CD4-positive, alpha-beta T cell treated with Interleukin-17A for 1 hour (primary cell): ENCODE data around the gene TTC5.
"Not testable (repeated sequence)": the region's sequence is repeated elsewhere in the genome, so short reads cannot be mapped to it uniquely, and the experiment has no call there.

Experiments
- DNase-seq: peaks from one replicate; pipeline ENCODE4 v3.0.0-alpha.2; 2020

The TTC5 gene

DNA sequence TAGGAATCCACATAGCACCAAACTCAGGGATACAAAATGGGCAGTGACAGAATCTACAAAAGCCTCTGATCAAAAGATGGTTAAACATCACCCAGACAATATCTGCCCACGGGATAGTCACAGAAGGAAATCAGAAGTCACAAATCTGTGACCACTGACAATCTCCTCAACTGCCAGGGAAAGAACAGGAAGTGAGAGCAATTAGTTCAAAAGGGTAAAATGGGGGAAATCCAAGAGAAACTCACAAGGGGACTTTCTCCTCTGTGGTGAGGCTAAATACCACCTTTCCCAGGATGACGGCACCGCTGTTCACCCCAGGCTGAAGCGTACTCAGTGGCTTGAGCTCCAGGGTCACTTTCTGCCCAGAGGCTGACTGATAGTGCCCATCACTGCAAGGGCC, 10.7 kb downstream of the TTC5 start:
- peak; percentile 6 for DNase-seq

DNA sequence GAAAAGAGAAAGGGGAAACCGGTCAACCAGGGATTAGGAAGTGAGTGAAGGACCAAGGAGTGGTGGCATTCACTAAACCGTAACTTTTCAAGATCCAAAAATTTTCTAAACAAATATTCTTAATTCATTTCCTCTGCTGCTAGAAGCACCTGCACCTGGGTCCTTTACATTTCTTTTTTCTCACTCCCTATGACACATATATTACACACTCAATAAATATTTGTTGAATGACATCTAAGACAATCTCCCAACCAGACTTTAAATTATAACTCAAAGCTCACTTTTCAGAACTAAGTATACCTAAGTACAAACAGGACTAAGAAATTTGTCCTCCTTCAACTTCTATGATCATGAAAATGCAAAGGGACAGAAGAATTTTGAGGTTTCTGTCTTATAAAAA, 11.1 kb downstream of the TTC5 start:
- no peak for DNase-seq

- not testable (repeated sequence) for DNase-seq
Observed at GRCh38 chr14:20281998-20282397, 23.8 kb downstream of the TTC5 start.

- DNase-seq = not testable (repeated sequence)
Observed at GRCh38 chr14:20280265-20280664, 25.5 kb downstream of the TTC5 start.

DNA sequence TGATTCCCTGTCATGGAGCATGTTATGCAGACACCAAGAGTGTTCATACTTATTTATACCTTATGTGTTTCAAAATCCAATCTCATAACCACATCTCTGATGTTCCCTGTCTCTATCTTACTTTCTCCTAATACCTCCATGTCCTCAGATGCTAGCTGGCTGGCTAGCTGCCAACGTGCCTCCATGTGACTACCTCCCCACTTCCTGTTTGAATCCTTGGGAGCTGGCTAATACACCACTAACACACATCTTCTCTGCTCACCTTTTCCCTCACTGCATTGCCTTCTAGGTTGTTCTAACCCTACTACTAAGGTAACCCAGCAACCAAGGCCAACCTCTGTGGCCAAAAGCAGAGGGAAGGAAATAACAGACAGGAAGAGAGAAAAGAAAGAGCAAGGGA, 27.3 kb downstream of the TTC5 start:
- peak; percentile 48 for DNase-seq

DNA sequence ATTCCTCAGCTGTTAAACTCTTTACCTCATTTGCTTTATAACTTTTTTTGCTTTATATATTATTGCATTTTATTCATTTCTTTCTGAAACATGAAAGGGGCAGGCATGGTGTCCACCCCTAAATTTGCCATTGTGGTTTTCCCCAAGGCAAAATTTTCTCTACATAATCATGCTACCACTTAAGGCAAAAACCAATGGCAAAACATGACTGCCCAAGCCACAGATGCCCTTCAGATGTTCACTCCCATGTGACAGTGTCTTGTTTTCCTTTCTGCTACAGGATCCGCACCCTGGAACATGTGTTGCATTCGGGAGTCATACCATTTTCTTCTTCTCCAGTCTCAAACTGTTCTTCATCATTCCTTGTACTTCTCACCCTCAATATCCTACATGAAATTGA, 28.3 kb downstream of the TTC5 start:
- no peak for DNase-seq

DNA sequence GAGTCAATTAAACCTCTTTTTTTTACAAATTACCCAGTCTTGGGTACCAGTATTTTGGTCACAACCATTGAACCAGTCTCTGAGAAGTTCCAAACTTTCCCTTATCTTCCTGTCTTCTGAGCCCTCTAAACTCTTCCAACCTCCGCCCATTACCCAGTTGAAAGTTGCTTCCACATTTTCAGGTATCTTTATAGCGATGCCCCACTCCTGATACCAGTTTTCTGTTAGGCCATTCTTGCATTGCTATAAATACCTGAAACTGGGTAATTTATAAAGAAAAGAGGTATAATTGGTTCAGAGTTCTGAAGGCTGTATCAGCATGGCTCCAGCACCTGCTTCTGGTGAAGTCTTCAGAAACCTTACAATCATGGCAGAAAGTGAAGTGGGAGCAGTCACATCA, 31.7 kb downstream of the TTC5 start:
- DNase-seq = no peak

DNA sequence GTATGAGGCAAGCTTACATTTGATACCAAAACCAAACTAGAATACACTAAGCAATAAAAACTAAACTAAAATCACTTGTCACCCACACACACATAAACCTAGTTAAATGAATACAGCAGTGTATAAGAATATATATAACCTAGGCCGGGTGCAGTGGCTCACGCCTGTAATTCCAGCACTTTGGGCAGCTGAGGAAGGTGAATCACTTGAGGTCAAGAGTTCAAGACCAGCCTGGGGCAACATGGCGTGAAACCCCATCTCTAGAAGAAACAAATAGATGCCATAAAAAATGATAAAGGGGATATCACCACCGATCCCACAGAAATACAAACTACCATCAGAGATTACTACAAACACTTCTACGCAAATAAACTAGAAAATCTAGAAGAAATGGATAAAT, 41.4 kb downstream of the TTC5 start:
- DNase-seq = not testable (repeated sequence)

DNA sequence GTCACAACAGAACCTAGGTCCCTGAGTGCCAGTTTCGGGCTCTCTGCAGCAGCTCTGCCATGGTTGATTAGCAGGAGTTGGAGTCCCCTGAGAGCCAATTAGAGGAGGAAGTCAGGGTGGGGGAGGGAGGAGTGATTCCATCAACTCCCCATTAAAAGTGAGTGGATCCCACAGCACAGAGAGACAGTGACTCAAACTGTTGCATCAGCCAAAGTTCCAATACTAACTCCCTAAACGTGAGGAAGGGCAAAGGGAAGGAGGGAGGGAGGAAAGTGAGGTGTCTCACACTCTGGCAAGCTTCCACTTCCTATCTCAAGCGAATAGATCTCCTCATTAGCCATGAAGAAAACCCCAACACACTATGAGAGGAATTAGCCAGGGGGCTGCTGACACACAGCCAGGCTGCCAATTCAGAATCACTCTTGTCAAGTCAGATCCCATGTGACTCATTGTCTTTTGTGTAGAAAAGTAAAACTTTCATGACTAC, 43.1 kb downstream of the TTC5 start:
- no peak for DNase-seq

GRCh38 chr14:20247646-20248246, 58.0 kb downstream of the TTC5 start:
- peak; percentile 16 for DNase-seq
